ENCODE measurements around the gene PKNOX2. TPM values are rescaled to one million over a fixed set of nuclear protein-coding genes. Genes with fewer than 3 reads are reported as not detected.

The PKNOX2 gene
- total RNA-seq, 1 donor from 2014 or later = 6.8 TPM

DNA sequence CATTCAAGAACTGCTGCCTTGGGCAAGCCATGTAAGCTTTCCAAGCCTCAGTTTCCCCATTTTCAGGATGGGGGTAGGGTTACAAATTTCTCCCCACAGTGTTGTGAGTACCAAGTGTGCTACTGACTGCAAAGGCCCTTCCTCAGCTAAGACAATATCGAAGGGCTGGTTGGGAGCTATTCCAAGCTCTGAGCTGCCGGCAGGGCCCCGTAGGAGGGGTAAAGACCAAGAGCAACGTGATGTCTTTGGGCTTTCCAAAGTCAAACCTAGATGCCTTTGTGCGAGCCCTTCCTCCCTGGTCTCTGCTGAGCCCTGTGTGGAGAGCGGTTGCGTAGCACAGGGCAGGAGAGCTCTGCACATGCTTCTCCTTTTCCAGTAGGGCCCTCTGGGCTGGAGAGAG lies 29.3 kb downstream of the PKNOX2 start:
- no peak overlapping the region for H3K27ac ChIP-seq (ENCODE audit: low read depth, low read length)
- no peak overlapping the region for H3K4me3 ChIP-seq (ENCODE audit: low read length in 3 of 3)
- H3K9me3 ChIP-seq (ENCODE audit: control insufficient read depth in 3 of 3, low read length in 3 of 3) = no peaks in the 10 kb centered on the region
- no peaks in the 10 kb centered on the region for H3K27me3 ChIP-seq (ENCODE audit: control insufficient read depth in 3 of 3, insufficient read depth in 3 of 3, low read length in 3 of 3)
- H3K4me1 ChIP-seq (ENCODE audit: control insufficient read depth in 3 of 3, insufficient read depth in 3 of 3, low read length in 3 of 3) = peaks cover 0 to 4% (median 3%) of the 10 kb centered on the region in 3 donors
- H3K36me3 ChIP-seq (ENCODE audit: control insufficient read depth in 3 of 3, insufficient read depth in 3 of 3, low read length in 3 of 3) = peaks cover 0 to 3% (median 0%) of the 10 kb centered on the region in 3 donors
- H3K9ac ChIP-seq (ENCODE audit: low read depth in 1 of 3, low read length in 3 of 3) = no peak overlapping the region

DNA sequence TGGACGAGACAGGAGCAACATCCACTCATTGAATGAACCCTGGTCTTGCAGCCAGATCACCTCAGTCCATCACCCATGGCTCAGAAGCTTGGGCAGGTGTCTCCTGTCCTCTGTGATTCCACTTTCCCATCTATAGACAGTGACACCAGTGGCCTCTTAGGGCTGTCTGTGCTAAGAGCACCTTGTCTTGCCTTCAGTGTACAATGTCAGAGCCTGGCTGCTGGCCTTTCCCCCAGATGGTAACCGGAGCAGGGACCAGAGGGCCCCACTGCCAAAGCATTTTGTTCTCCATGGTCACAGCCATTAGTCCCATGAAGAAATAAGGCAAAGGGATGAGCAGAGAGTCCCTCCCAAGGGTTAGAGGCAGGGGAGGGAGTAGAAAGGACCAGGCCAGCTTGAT lies 35.4 kb downstream of the PKNOX2 start:
- peaks cover 8 to 27% (median 20%) of the 10 kb centered on the region in 3 donors for H3K4me1 ChIP-seq (ENCODE audit: control insufficient read depth in 3 of 3, insufficient read depth in 3 of 3, low read length in 3 of 3)
- no peak overlapping the region for H3K4me3 ChIP-seq (ENCODE audit: low read length in 3 of 3)
- no peak overlapping the region for H3K9ac ChIP-seq (ENCODE audit: low read depth in 1 of 3, low read length in 3 of 3)
- no peak overlapping the region for H3K27ac ChIP-seq (ENCODE audit: low read depth, low read length)
- H3K27me3 ChIP-seq (ENCODE audit: control insufficient read depth in 3 of 3, insufficient read depth in 3 of 3, low read length in 3 of 3) = no peaks in the 10 kb centered on the region
- H3K36me3 ChIP-seq (ENCODE audit: control insufficient read depth in 3 of 3, insufficient read depth in 3 of 3, low read length in 3 of 3) = no peaks in the 10 kb centered on the region
- H3K9me3 ChIP-seq (ENCODE audit: control insufficient read depth in 3 of 3, low read length in 3 of 3) = no peaks in the 10 kb centered on the region

DNA sequence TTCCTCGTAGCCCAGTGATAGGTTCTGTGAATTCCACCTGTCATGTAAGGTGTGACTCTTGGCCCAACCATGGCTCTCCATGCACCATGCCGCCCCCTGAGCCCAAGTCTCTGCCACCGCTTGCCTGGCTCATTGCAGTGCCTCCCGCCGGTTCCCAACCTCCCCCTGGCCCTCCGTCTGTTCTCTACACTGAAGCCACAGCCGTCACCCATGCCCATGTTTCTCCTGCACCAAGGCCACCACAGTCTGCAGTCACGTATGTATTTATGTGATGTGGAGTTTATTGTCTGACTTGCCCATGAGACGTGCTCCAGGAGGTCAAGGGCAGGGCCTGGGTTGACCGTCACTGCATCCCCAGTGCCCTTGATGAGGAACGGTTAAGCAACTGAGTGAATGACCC lies 35.9 kb downstream of the PKNOX2 start:
- Histone ChIP-seq H3K9me3 (ENCODE audit: control insufficient read depth in 3 of 3, low read length in 3 of 3) (no peaks in the 10 kb centered on the region), H3K4me1 (ENCODE audit: control insufficient read depth in 3 of 3, insufficient read depth in 3 of 3, low read length in 3 of 3) (peaks cover 8 to 27% (median 20%) of the 10 kb centered on the region in 3 donors), H3K27me3 (ENCODE audit: control insufficient read depth in 3 of 3, insufficient read depth in 3 of 3, low read length in 3 of 3) (no peaks in the 10 kb centered on the region), H3K36me3 (ENCODE audit: control insufficient read depth in 3 of 3, insufficient read depth in 3 of 3, low read length in 3 of 3) (no peaks in the 10 kb centered on the region), H3K27ac (ENCODE audit: low read depth, low read length) (no peak overlapping the region), H3K9ac (ENCODE audit: low read depth in 1 of 3, low read length in 3 of 3) (no peak overlapping the region), H3K4me3 (ENCODE audit: low read length in 3 of 3) (no peak overlapping the region)

DNA sequence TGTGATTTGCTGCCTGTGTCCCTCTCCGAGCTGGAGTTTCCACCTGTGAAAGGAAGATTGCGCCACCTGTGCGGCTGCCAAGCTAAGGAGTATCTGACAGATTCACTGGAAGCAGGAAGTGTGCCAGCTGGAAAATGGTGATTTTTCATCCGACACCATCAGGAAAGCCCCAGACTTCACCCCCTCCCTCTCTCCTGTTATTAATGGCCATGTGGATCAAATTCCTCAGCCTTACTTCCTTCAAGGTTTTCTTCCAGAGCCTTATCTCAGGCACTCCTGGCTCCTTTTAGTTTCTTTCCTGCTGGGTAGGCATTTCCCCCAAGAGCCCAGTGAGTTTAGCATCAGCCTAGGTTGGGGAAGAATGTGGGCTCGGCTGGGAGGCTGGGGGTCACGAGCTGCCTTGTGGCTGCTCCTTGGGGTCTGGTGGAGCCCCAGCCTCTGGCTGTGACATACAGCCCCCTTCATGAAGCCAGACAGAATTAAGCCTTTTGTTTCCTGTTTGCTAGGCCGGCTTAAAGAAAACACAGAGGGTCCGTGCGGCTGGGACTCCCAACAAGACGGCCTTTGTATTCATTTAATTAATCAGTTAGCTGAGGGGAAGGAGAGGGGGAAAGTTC lies 37.1 kb downstream of the PKNOX2 start:
- Histone ChIP-seq H3K27me3 (ENCODE audit: control insufficient read depth in 3 of 3, insufficient read depth in 3 of 3, low read length in 3 of 3) (no peaks in the 10 kb centered on the region), H3K27ac (ENCODE audit: low read depth, low read length) (no peak overlapping the region), H3K4me1 (ENCODE audit: control insufficient read depth in 3 of 3, insufficient read depth in 3 of 3, low read length in 3 of 3) (peaks cover 8 to 23% (median 20%) of the 10 kb centered on the region in 3 donors), H3K9me3 (ENCODE audit: control insufficient read depth in 3 of 3, low read length in 3 of 3) (no peaks in the 10 kb centered on the region), H3K4me3 (ENCODE audit: low read length in 3 of 3) (no peak overlapping the region), H3K9ac (ENCODE audit: low read depth in 1 of 3, low read length in 3 of 3) (peak overlapping the region in 1 of 3 donors; percentile 45), H3K36me3 (ENCODE audit: control insufficient read depth in 3 of 3, insufficient read depth in 3 of 3, low read length in 3 of 3) (no peaks in the 10 kb centered on the region)

DNA sequence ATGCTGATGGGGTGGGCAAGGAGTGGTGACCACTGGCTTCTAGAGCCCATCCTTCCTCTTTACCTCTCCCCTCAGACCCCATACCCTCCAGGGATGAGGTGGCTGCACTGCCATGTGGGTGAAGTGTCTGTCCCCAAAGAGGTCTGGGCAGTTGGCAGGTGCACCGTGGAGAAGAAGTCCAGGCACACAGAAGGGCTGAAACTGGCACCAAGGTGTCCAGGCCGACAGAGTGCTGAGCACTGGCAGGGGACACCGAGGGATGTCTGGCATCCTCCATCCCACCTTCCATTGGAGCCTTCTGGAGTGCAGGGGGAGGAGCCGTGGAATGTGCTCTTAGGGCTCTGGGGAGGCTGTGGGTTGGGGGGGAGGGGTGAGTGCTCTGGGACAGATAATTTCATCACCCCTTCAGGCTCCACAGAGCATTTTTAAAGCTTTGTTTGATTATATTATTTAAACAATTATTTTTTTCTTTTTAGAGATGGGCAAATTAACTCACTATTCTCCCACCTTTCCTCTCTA lies 37.9 kb downstream of the PKNOX2 start:
- no peaks in the 10 kb centered on the region for H3K9me3 ChIP-seq (ENCODE audit: control insufficient read depth in 3 of 3, low read length in 3 of 3)
- H3K4me1 ChIP-seq (ENCODE audit: control insufficient read depth in 3 of 3, insufficient read depth in 3 of 3, low read length in 3 of 3) = peaks cover 8 to 23% (median 20%) of the 10 kb centered on the region in 3 donors
- H3K27me3 ChIP-seq (ENCODE audit: control insufficient read depth in 3 of 3, insufficient read depth in 3 of 3, low read length in 3 of 3) = no peaks in the 10 kb centered on the region
- H3K9ac ChIP-seq (ENCODE audit: low read depth in 1 of 3, low read length in 3 of 3) = no peak overlapping the region
- no peak overlapping the region for H3K4me3 ChIP-seq (ENCODE audit: low read length in 3 of 3)
- H3K36me3 ChIP-seq (ENCODE audit: control insufficient read depth in 3 of 3, insufficient read depth in 3 of 3, low read length in 3 of 3) = no peaks in the 10 kb centered on the region
- no peak overlapping the region for H3K27ac ChIP-seq (ENCODE audit: low read depth, low read length)

DNA sequence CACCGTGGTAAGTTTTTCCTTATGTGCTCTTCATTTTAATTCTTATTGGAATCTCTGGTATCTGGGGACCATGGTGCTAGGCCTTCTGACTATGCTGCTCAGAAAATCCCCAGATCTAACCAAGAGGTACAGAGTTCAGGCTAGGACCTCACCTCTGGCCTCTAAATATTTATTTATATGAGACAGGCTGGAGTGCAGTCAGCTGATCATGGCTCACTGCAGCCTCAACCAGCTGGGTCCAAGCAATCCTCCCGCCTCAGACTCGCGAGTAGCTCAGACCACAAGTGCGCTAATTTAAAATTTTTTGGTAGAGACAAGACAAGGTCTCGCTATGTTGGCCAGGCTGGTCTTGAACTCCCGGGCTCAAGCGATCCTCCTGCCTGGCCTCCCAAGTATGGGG lies 38.4 kb downstream of the PKNOX2 start:
- Histone ChIP-seq H3K36me3 (ENCODE audit: control insufficient read depth in 3 of 3, insufficient read depth in 3 of 3, low read length in 3 of 3) (no peaks in the 10 kb centered on the region), H3K27ac (ENCODE audit: low read depth, low read length) (no peak overlapping the region), H3K9ac (ENCODE audit: low read depth in 1 of 3, low read length in 3 of 3) (no peak overlapping the region), H3K9me3 (ENCODE audit: control insufficient read depth in 3 of 3, low read length in 3 of 3) (no peaks in the 10 kb centered on the region), H3K27me3 (ENCODE audit: control insufficient read depth in 3 of 3, insufficient read depth in 3 of 3, low read length in 3 of 3) (no peaks in the 10 kb centered on the region), H3K4me1 (ENCODE audit: control insufficient read depth in 3 of 3, insufficient read depth in 3 of 3, low read length in 3 of 3) (peaks cover 8 to 23% (median 17%) of the 10 kb centered on the region in 3 donors), H3K4me3 (ENCODE audit: low read length in 3 of 3) (no peak overlapping the region)

DNA sequence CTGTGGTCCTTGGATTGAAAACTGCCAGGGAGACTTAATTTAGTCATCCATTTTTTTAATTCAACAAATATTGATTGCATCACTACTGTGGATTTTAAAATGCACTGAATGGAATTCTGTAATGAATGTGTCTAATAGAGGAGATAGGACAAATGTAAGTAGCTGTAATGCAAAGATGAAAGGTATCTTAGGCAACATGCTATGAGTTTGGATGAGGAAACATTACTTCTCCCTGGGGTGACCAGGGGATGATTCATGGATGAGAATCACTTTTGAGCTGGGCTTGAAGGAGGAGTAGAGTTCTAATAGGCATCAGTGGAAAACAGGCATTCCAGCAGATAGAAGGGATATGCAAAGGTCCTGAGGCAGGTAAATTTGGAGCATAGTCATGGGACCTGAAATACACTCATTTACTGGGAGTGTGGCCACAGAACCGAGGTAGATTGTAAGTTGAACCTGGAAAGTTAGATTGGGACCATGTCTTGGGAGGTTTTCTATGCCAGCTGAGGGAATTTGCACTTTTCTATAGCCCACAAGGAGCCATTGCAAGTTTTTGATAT lies 43.4 kb downstream of the PKNOX2 start:
- Histone ChIP-seq H3K9me3 (ENCODE audit: control insufficient read depth in 3 of 3, low read length in 3 of 3) (no peaks in the 10 kb centered on the region), H3K4me1 (ENCODE audit: control insufficient read depth in 3 of 3, insufficient read depth in 3 of 3, low read length in 3 of 3) (peaks cover 22 to 30% (median 23%) of the 10 kb centered on the region in 3 donors), H3K27me3 (ENCODE audit: control insufficient read depth in 3 of 3, insufficient read depth in 3 of 3, low read length in 3 of 3) (no peaks in the 10 kb centered on the region), H3K4me3 (ENCODE audit: low read length in 3 of 3) (no peak overlapping the region), H3K36me3 (ENCODE audit: control insufficient read depth in 3 of 3, insufficient read depth in 3 of 3, low read length in 3 of 3) (no peaks in the 10 kb centered on the region), H3K9ac (ENCODE audit: low read depth in 1 of 3, low read length in 3 of 3) (no peak overlapping the region), H3K27ac (ENCODE audit: low read depth, low read length) (no peak overlapping the region)

DNA sequence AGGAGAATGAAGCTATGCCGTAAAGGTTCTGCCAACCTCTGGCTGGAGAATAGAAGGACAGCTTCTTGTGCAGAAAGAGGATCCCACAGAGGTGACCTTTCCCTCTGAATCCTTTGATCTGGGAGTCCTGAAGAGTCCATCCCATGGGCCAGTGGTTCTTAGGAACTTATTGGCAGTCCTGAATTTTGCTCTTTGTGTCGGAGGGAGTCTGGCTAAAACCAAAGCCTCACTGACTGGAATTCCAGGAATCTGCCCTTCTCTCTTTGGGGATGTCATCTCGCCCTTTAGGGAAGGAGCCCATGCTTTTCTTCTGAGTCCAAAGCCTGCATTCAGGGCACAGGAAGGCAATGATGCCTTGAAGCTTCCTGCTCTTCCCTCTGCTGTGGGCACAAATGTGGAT lies 45.5 kb downstream of the PKNOX2 start:
- H3K4me1 ChIP-seq (ENCODE audit: control insufficient read depth in 3 of 3, insufficient read depth in 3 of 3, low read length in 3 of 3) = peaks cover 29 to 39% (median 29%) of the 10 kb centered on the region in 3 donors

DNA sequence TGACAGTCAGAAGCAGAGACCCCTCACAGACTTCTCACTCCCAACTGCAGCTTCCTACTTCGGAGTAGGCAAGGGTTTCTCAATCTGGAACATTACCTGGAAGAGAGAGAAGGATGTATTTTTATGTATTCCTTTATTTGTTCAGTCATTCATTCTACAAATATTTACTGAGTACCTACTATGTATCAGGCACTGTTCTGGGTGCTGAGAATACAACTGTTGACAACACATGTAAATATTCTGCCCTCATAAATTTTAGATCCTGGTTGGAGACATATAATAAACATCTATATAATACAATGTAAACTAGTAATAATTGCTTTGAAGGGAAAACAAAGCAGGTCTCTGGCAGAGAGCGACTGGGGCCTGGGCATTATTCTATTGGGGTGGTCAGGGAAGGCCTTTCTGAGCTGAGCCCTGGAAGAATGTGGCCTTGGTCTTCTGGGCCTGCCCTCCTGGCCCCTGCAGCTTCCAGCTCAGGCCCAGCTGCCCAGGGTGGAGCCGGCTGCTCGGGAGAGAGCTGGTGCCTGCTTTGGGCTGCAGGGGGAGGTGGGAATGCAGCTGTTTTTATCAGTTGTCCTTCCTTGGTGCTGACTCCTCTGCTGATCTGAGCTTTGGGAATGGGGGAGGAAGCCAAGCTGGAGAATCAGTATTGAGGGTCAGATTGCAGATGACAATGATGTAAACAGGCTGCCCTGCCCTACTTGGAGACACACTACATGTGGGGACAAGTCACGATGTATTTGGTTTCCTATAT lies 46.8 kb downstream of the PKNOX2 start:
- Histone ChIP-seq H3K4me1 (ENCODE audit: control insufficient read depth in 3 of 3, insufficient read depth in 3 of 3, low read length in 3 of 3) (peaks cover 41 to 52% (median 41%) of the 10 kb centered on the region in 3 donors), H3K36me3 (ENCODE audit: control insufficient read depth in 3 of 3, insufficient read depth in 3 of 3, low read length in 3 of 3) (no peaks in the 10 kb centered on the region), H3K27ac (ENCODE audit: low read depth, low read length) (peak overlapping the region; percentile 11), H3K9ac (ENCODE audit: low read depth in 1 of 3, low read length in 3 of 3) (peak overlapping the region; percentile 17 to 57 (median 23)), H3K27me3 (ENCODE audit: control insufficient read depth in 3 of 3, insufficient read depth in 3 of 3, low read length in 3 of 3) (no peaks in the 10 kb centered on the region), H3K9me3 (ENCODE audit: control insufficient read depth in 3 of 3, low read length in 3 of 3) (no peaks in the 10 kb centered on the region), H3K4me3 (ENCODE audit: low read length in 3 of 3) (no peak overlapping the region)

More for the DNA sequence above, 45.5 kb downstream of the PKNOX2 start:
- Histone ChIP-seq H3K9me3 (ENCODE audit: control insufficient read depth in 3 of 3, low read length in 3 of 3) (no peaks in the 10 kb centered on the region), H3K36me3 (ENCODE audit: control insufficient read depth in 3 of 3, insufficient read depth in 3 of 3, low read length in 3 of 3) (no peaks in the 10 kb centered on the region), H3K27ac (ENCODE audit: low read depth, low read length) (no peak overlapping the region), H3K4me3 (ENCODE audit: low read length in 3 of 3) (no peak overlapping the region), H3K27me3 (ENCODE audit: control insufficient read depth in 3 of 3, insufficient read depth in 3 of 3, low read length in 3 of 3) (no peaks in the 10 kb centered on the region), H3K9ac (ENCODE audit: low read depth in 1 of 3, low read length in 3 of 3) (no peak overlapping the region)

DNA sequence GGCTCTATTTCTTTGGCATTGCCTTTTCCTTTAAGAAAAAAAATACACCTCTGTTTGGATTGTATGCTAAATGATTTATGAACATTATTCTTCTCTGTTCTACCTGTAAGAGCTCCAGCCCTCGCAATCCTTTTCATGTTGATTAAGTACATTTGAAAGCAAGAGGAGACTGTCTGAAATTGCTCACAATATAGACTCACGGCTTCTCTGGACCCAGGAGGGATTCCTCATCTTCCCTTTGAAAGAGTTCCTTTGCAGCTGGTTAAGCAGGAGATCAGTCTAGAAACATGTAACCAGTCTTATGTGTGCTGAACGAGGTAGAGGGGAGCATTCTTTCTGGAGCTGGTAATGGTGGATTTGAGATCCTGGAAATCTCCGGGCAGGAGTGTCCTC lies 47.4 kb downstream of the PKNOX2 start:
- Histone ChIP-seq H3K36me3 (ENCODE audit: control insufficient read depth in 3 of 3, insufficient read depth in 3 of 3, low read length in 3 of 3) (no peaks in the 10 kb centered on the region), H3K9me3 (ENCODE audit: control insufficient read depth in 3 of 3, low read length in 3 of 3) (no peaks in the 10 kb centered on the region), H3K27ac (ENCODE audit: low read depth, low read length) (peak overlapping the region; percentile 11), H3K4me1 (ENCODE audit: control insufficient read depth in 3 of 3, insufficient read depth in 3 of 3, low read length in 3 of 3) (peaks cover 47 to 58% (median 47%) of the 10 kb centered on the region in 3 donors), H3K27me3 (ENCODE audit: control insufficient read depth in 3 of 3, insufficient read depth in 3 of 3, low read length in 3 of 3) (no peaks in the 10 kb centered on the region), H3K4me3 (ENCODE audit: low read length in 3 of 3) (no peak overlapping the region), H3K9ac (ENCODE audit: low read depth in 1 of 3, low read length in 3 of 3) (peak overlapping the region in 2 of 3 donors; percentile 23 to 57)

All from skeletal muscle tissue (tissue), 4 donors.